Sigmoid colon (tissue), 7 donors: ENCODE data around the gene CEP164. TPM values are rescaled to one million over a fixed set of nuclear protein-coding genes. Genes with fewer than 3 reads are reported as not detected.
A peak's percentile ranks its signal among the peaks of the same experiment; 100 is the strongest.

Source experiments
- DNase-seq: peaks from one replicate; pipeline ENCODE4 v3.0.0-alpha.2; 2019
- H3K27ac ChIP-seq, 4 donors: fragments of 200-600 bp; sonication (generic); one replicate each; pipeline ENCODE4 v1.5.1; 2016 to 2019; ENCODE audit warnings: mild to moderate bottlenecking in 1 of 4
- H3K27me3 ChIP-seq, 3 donors: fragments of 200-600 bp; sonication (generic); one replicate each; pipeline ENCODE4 v1.5.1; 2019; ENCODE audit warnings: mild to moderate bottlenecking in 1 of 3
- H3K36me3 ChIP-seq, 4 donors: fragments of 200-600 bp; sonication (generic); one replicate each; pipeline ENCODE4 v1.5.1; 2016 to 2019
- H3K4me1 ChIP-seq, 4 donors: fragments of 200-600 bp; sonication (generic); one replicate each; pipeline ENCODE4 v1.5.1; 2017 to 2019
- H3K4me3 ChIP-seq, 4 donors: fragments of 200-600 bp; sonication (generic); one replicate each; pipeline ENCODE4 v1.5.1; 2017 to 2019; ENCODE audit warnings: mild to moderate bottlenecking in 2 of 4, moderate library complexity in 1 of 4
- H3K9me3 ChIP-seq, 4 donors: fragments of 200-600 bp in 3 of 4; sonication (generic) in 3 of 4; one replicate each; pipeline versions ENCODE4 v1.5.1 to v1.6.1; 2013 to 2019
- EP300 ChIP-seq, 4 donors: sonication (generic); formaldehyde crosslinking; IDR thresholded peaks; one replicate each; pipeline ENCODE4 v1.6.1; 2017; ENCODE audit warnings: antibody characterized with exemption in 4 of 4
- POLR2A ChIP-seq, 2 donors: fragments of 450-650 bp; IDR thresholded peaks; one replicate each; pipeline ENCODE4 v1.6.1; 2016; ENCODE audit warnings: antibody characterized with exemption in 2 of 2, mild to moderate bottlenecking in 2 of 2, moderate library complexity in 2 of 2
- POLR2AphosphoS5 ChIP-seq, 4 donors: sonication (generic); formaldehyde crosslinking; IDR thresholded peaks; one replicate each; pipeline ENCODE4 v1.6.1; 2017; ENCODE audit warnings: antibody characterized with exemption in 4 of 4
- WGBS, 2 donors: extraction: QIAGEN DNeasy Blood & Tissue Kit; methylation state at CpG; one replicate each; pipeline ENCODE4 v1.1.7; 2013; 5-methylcytosine and 5-hydroxymethylcytosine counted together
- intact Hi-C: fragments of 100-400 bp; cut with DNase I; formaldehyde crosslinking; loops from one replicate; pipeline ENCODE4 v1.15.1; 2023
- polyA plus RNA-seq, 3 donors: library from polyadenylated mRNA; stranded (reverse); fragments of 200-250 nt; gene quantifications; one replicate each; pipeline ENCODE4 v1.2.3, GENCODE V29; 2013
- total RNA-seq, 4 donors: library from RNA; depleted of rRNA; stranded (reverse); fragments of >200 nt; gene quantifications; one replicate each; pipeline ENCODE4 v1.1.0, GENCODE V29; 2016
- TF ChIP-seq, protein P1 (sequence below), 4 experiments: fragments of 450-650 bp in 3 of 4; fragments of 200-600 bp in 1 of 4; IDR thresholded peaks; one replicate each; pipeline ENCODE4 v1.5.1; 2016 to 2019; ENCODE audit warnings: antibody characterized with exemption in 4 of 4, mild to moderate bottlenecking in 3 of 4, moderate library complexity in 2 of 4
- donor health status: healthy with polysubstance abuse.
- donor health status: Bipolar disorder and iron deficiency.
- donor health status: healthy.

The CEP164 gene
- total and polyA plus RNA-seq, 7 donors: 1.8 to 40.4 (median 16.3) TPM

DNA sequence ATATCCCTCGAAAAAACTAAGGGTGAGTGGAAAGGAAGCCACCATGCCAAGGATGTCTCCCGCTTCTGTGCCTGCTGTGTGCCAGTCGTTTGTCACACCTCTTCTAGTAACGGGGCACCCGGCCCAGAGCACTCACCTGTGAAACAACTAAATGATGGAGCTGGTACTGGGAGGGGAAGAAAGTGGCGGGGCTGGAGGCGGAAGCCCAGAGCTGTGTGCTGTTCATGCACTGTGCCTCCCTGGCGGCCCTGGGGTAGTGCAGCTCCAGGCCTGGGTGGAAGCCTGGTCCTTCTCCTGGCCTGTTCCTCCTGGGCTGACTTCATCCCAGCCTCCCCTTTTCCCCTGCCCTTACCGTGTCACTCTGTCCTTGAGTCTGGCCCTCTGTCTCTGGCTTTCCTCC lies 130.2 kb downstream of the CEP164 start:
- no peak overlapping the region for H3K4me3 ChIP-seq
- H3K4me1 ChIP-seq: no peaks in the 10 kb centered on the region
- WGBS, 2 donors: 78 to 88% methylated on average over 9 of the region's 9 CpGs
- H3K9me3 ChIP-seq: peaks cover 0 to 5% (median 0%) of the 10 kb centered on the region in 4 donors
- no peak overlapping the region for H3K27ac ChIP-seq
- intact Hi-C loops: no loop called here
- DNase-seq: no peak
- no peaks in the 10 kb centered on the region for H3K36me3 ChIP-seq
- no peaks in the 10 kb centered on the region for H3K27me3 ChIP-seq
- TF ChIP-seq EP300 (IDR thresholded peaks at IDR 0.05) (no peak), POLR2AphosphoS5 (IDR thresholded peaks at IDR 0.05) (no peak), POLR2A (IDR thresholded peaks at IDR 0.05) (no peak)
- TF ChIP-seq, protein P1, sequence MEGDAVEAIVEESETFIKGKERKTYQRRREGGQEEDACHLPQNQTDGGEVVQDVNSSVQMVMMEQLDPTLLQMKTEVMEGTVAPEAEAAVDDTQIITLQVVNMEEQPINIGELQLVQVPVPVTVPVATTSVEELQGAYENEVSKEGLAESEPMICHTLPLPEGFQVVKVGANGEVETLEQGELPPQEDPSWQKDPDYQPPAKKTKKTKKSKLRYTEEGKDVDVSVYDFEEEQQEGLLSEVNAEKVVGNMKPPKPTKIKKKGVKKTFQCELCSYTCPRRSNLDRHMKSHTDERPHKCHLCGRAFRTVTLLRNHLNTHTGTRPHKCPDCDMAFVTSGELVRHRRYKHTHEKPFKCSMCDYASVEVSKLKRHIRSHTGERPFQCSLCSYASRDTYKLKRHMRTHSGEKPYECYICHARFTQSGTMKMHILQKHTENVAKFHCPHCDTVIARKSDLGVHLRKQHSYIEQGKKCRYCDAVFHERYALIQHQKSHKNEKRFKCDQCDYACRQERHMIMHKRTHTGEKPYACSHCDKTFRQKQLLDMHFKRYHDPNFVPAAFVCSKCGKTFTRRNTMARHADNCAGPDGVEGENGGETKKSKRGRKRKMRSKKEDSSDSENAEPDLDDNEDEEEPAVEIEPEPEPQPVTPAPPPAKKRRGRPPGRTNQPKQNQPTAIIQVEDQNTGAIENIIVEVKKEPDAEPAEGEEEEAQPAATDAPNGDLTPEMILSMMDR (IDR thresholded peaks at IDR 0.05): no peak

DNA sequence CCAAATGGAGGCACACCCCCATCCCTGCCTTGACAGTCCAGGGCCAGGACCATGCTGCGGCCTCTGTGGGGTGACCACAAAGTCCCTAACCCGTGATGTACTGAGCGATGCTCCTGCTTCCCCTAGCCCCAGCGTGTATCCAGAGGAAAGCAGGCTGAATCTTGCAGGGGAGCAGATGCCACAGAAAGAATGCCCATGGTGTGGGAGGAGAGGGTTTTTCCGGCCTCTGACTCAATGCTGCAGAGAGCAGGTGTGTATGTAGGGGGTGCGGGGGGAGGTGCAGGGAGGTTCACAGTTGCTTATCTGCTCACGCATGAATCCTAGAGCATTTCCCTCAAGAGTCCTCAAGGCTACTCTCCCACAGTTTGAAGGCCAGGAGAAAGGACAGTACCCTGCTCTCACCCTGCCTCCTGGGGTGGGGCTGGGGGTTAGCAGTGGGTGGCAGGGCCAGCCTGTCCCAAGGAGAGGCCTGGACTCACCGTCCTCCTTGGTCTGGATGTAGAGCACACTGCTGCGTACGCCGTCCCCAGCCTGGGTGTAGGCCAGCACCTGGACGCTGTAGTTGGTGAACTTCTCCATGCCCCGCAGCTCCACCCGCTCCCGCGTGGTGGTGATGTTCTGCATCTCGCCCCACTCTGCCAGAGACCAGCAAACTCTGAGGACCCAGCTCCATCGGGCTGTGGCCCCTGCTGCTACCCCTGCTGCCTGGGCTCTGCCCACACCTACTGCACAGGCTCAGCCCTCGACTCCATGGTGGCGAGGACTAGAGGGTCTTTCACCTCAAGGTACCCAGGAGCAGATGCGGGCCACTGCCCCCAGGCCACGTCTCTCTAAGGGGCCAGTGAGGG lies 130.8 kb downstream of the CEP164 start:
- no peak overlapping the region for H3K27ac ChIP-seq
- no peak for DNase-seq
- H3K4me3 ChIP-seq: no peak overlapping the region
- no peaks in the 10 kb centered on the region for H3K27me3 ChIP-seq
- TF ChIP-seq POLR2AphosphoS5 (IDR thresholded peaks at IDR 0.05) (no peak), EP300 (IDR thresholded peaks at IDR 0.05) (no peak), POLR2A (IDR thresholded peaks at IDR 0.05) (no peak)
- TF ChIP-seq, protein P1 (IDR thresholded peaks at IDR 0.05): no peak
- intact Hi-C loops: no loop called here
- no peaks in the 10 kb centered on the region for H3K4me1 ChIP-seq
- no peaks in the 10 kb centered on the region for H3K36me3 ChIP-seq
- WGBS, 2 donors: 92 to 93% methylated on average over 22 of the region's 22 CpGs
- peaks cover 0 to 5% (median 0%) of the 10 kb centered on the region in 4 donors for H3K9me3 ChIP-seq

DNA sequence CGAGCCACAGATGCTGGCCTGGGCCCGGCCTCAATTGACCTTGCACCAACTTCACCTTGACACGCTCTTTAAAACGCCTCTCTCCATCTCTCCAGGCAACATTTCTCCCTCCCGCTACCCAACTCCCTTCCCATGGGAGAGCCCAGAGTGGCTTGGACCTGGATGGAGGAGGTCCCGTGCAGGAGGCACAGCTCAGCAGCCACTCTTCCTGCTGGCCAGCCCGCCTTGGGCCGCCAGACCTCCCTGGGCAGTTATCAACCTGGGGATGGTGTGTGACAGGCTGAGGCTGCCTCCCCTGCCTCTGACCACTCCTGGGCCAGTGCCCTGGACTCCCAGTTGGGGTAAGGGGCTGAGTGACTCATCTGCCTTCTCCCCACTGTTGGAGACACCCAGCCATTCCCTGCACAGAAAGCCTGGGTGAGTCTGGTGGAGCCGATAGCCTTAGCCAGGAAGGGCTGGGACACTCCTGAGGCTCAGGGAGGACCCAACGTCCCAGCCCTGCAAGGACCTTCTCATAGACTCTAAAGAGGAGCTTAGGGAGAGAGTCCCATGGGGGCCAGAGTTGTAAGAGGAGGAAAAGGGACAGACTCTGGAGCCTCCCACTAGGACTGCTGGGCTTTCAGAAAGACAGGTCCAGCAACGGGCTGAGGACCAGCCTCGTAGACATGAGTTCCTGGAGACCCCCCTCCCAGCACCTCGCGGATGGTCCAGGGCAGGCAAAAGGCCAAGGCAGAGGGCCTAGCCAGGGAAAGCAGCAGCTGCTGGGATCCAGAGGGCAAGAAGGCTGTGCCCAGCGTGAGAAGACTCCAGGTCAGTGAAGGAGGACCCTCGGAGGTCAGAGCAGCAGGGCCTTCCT lies 131.7 kb downstream of the CEP164 start:
- WGBS, 2 donors: 84% methylated on average over 16 of the region's 16 CpGs
- no peak for DNase-seq

DNA sequence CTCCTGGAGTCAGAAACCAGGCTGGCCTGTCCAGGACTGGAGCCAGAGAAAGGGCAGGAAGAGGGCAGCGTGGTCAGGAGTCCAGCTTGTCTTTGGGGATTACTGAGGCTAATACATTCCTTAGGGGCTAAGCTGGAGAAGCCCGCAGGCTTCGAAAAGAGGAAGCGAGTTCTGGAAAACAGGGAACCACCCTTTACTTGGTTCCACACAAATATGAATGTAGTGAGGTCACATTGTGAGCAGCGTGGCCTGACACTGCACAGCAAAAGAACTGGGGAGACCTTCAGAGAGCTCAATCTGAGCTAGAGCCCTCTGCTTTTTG lies 132.3 kb downstream of the CEP164 start:
- 66 to 87% methylated on average over 5 of the region's 5 CpGs for WGBS, 2 donors
- Histone ChIP-seq H3K27ac (no peak overlapping the region), H3K27me3 (no peaks in the 10 kb centered on the region), H3K36me3 (peaks cover 0 to 12% (median 0%) of the 10 kb centered on the region in 4 donors), H3K4me1 (no peaks in the 10 kb centered on the region), H3K4me3 (no peak overlapping the region), H3K9me3 (peaks cover 0 to 2% (median 0%) of the 10 kb centered on the region in 4 donors)
- intact Hi-C loops: no loop called here
- DNase-seq: peak; percentile 60
- TF ChIP-seq, protein P1 (IDR thresholded peaks at IDR 0.05): no peak
- TF ChIP-seq EP300 (IDR thresholded peaks at IDR 0.05) (no peak), POLR2A (IDR thresholded peaks at IDR 0.05) (no peak), POLR2AphosphoS5 (IDR thresholded peaks at IDR 0.05) (no peak)

More for the DNA sequence above, 131.7 kb downstream of the CEP164 start:
- Histone ChIP-seq H3K9me3 (peaks cover 0 to 5% (median 0%) of the 10 kb centered on the region in 4 donors), H3K27ac (no peak overlapping the region), H3K36me3 (peaks cover 0 to 7% (median 0%) of the 10 kb centered on the region in 4 donors), H3K27me3 (no peaks in the 10 kb centered on the region), H3K4me3 (no peak overlapping the region), H3K4me1 (no peaks in the 10 kb centered on the region)
- intact Hi-C loops: no loop called here
- TF ChIP-seq POLR2A (IDR thresholded peaks at IDR 0.05): no peak
